Activated effector memory CD4-positive, alpha-beta T cell treated with Interleukin-2 at 50 U/mL for 16 hours (primary cell): ENCODE data around the gene FEN1.

Source experiments
- DNase-seq: peaks from one replicate; pipeline ENCODE4 v3.0.0-alpha.2; 2020

The FEN1 gene

GRCh38 chr11:61792310-61793082, at the start of gene FEN1, which contains the start of gene TMEM258:
FEN1 (plus strand) TSS chr11:61792911; CDS start chr11:61795362, 2,451 bp downstream.
TMEM258 (minus strand) TSS chr11:61792599; CDS start chr11:61792558, 41 bp downstream.
- peak; percentile 82 for DNase-seq

GRCh38 chr11:61743486-61744095, 49.1 kb upstream of the FEN1 start:
- DNase-seq: no peak

GRCh38 chr11:61744181-61744580, 48.5 kb upstream of the FEN1 start:
- no peak for DNase-seq

- no peak for DNase-seq
Observed at GRCh38 chr11:61744609-61745156, 48.0 kb upstream of the FEN1 start.

- no peak for DNase-seq
Observed at GRCh38 chr11:61745781-61746441, 46.8 kb upstream of the FEN1 start.

GRCh38 chr11:61746442-61747191, 46.1 kb upstream of the FEN1 start:
- no peak for DNase-seq

- DNase-seq: peak; percentile 12
Observed at GRCh38 chr11:61747192-61747966, 45.3 kb upstream of the FEN1 start.

GRCh38 chr11:61747967-61748285, 44.8 kb upstream of the FEN1 start:
- DNase-seq: no peak

GRCh38 chr11:61749591-61750217, 43.0 kb upstream of the FEN1 start:
- DNase-seq: no peak

GRCh38 chr11:61750631-61751273, 42.0 kb upstream of the FEN1 start:
- no peak for DNase-seq

GRCh38 chr11:61751384-61751783, 41.3 kb upstream of the FEN1 start:
- no peak for DNase-seq

GRCh38 chr11:61752117-61752924, 40.4 kb upstream of the FEN1 start, which contains the start of gene MYRF:
MYRF (plus strand) TSS chr11:61752636; CDS start chr11:61752745, 109 bp downstream.
- DNase-seq: peak; percentile 45

GRCh38 chr11:61752925-61753521, 39.7 kb upstream of the FEN1 start:
- no peak for DNase-seq

GRCh38 chr11:61753672-61754071, 39.0 kb upstream of the FEN1 start:
- DNase-seq: no peak

- DNase-seq: no peak
Observed at GRCh38 chr11:61754534-61755482, 37.9 kb upstream of the FEN1 start.

- no peak for DNase-seq
Observed at GRCh38 chr11:61756147-61756451, 36.6 kb upstream of the FEN1 start.

- DNase-seq: peak; percentile 18
Observed at GRCh38 chr11:61756452-61757212, 36.1 kb upstream of the FEN1 start.
